H1 (cell line): ENCODE results near the gene VAX1. TPM values are rescaled to one million over a fixed set of nuclear protein-coding genes. Genes with fewer than 3 reads are reported as not detected.

ENCODE experiments used
- CTCF ChIA-PET: fragments of 300-600 bp; sonication (Branson Sonifier 250); formaldehyde crosslinking; loops from one replicate; lab custom pipeline; 2021; ENCODE audit not compliant: partially characterized antibody; lab: Charles Lee
- POLR2A ChIA-PET: fragments of 300-600 bp; sonication (Branson Sonifier 250); formaldehyde crosslinking; loops from one replicate; lab custom pipeline; 2021; ENCODE audit warnings: inconsistent platforms; ENCODE audit not compliant: partially characterized antibody; lab: Charles Lee
- DNase-seq, 2 experiments: peaks; one replicate each; pipeline versions ENCODE4 v3.0.0 to v3.0.0-alpha.2; 2010 to 2022; ENCODE audit warnings: low spot score in 2 of 2, low read depth in 1 of 2, mixed read lengths in 1 of 2
- FAIRE-seq: peaks from 2 replicates; lab custom pipeline; 2011; peaks lifted over from hg19 to GRCh38; lab: Jason Lieb, UNC
- H2AFZ ChIP-seq: 2 replicates; pipeline ENCODE4 v1.8.1; 2012; ENCODE audit warnings: low read length, inconsistent platforms
- H2AK5ac ChIP-seq: 2 replicates; pipeline ENCODE4 v1.6.1; 2013; ENCODE audit warnings: low read depth, low read length
- H2BK120ac ChIP-seq: replicated peaks from 2 replicates; pipeline ENCODE3; 2013; ENCODE audit warnings: low read depth, low read length, inconsistent platforms
- H2BK12ac ChIP-seq: 2 replicates; pipeline ENCODE4 v1.6.1; 2013; ENCODE audit warnings: low read depth, low read length
- H2BK15ac ChIP-seq: 2 replicates; pipeline ENCODE4 v1.6.1; 2013; ENCODE audit warnings: low read length
- H2BK20ac ChIP-seq: 2 replicates; pipeline ENCODE4 v1.6.1; 2013; ENCODE audit warnings: low read length
- H2BK5ac ChIP-seq: 2 replicates; pipeline ENCODE4 v1.6.1; 2013; ENCODE audit warnings: low read depth, low read length
- H3K14ac ChIP-seq: 2 replicates; pipeline ENCODE4 v1.6.1; 2013; ENCODE audit warnings: inconsistent platforms; ENCODE audit not compliant: insufficient read length
- H3K18ac ChIP-seq: 2 replicates; pipeline ENCODE4 v1.6.1; 2013; ENCODE audit warnings: low read length; ENCODE audit errors: extremely low read depth
- H3K23ac ChIP-seq: 2 replicates; pipeline ENCODE4 v1.6.1; 2013; ENCODE audit warnings: inconsistent platforms; ENCODE audit not compliant: insufficient read length
- H3K23me2 ChIP-seq: 2 replicates; pipeline ENCODE4 v1.6.1; 2013; ENCODE audit warnings: low read depth, low read length
- H3K27ac ChIP-seq: 2 replicates; pipeline ENCODE4 v1.6.1; 2011; ENCODE audit warnings: low read depth, low read length, inconsistent platforms
- H3K27me3 ChIP-seq, 4 experiments: replicated peaks in 1 of 4; 1 replicate in 1 of 4; 2 replicates in 3 of 4; pipeline versions ENCODE4 v1.6.1 to v1.8.1; 2011 to 2013; ENCODE audit warnings: low read length in 3 of 4, mild to moderate bottlenecking in 3 of 4, inconsistent platforms in 2 of 4, mixed read lengths in 2 of 4, moderate library complexity in 1 of 4; ENCODE audit not compliant: control insufficient read depth in 3 of 4, insufficient read depth in 3 of 4; ENCODE audit errors: extremely low read depth in 1 of 4
- H3K36me3 ChIP-seq, 4 experiments: 2 replicates each; pipeline versions ENCODE4 v1.6.1 to v1.8.1; 2011 to 2013; ENCODE audit warnings: mild to moderate bottlenecking in 4 of 4, low read length in 3 of 4, moderate library complexity in 2 of 4, control low read depth in 1 of 4, inconsistent platforms in 1 of 4; ENCODE audit not compliant: insufficient read depth in 4 of 4, control insufficient read depth in 2 of 4
- H3K4ac ChIP-seq: replicated peaks from 2 replicates; pipeline ENCODE3; 2013; ENCODE audit warnings: low read length, low read depth, mixed read lengths, inconsistent platforms; ENCODE audit not compliant: insufficient read length
- H3K4me1 ChIP-seq, 4 experiments: replicated peaks in 1 of 4; 1 replicate in 1 of 4; 2 replicates in 3 of 4; pipeline versions ENCODE4 v1.6.1 to v1.8.1; 2011 to 2013; ENCODE audit warnings: low read length in 3 of 4, inconsistent platforms in 2 of 4, mixed read lengths in 1 of 4; ENCODE audit not compliant: insufficient read depth in 4 of 4, control insufficient read depth in 3 of 4
- H3K4me2 ChIP-seq, 2 experiments: 2 replicates each; pipeline versions ENCODE4 v1.6.1 to v1.8.1; 2011 to 2013; ENCODE audit warnings: low read depth in 2 of 2, low read length in 2 of 2, control low read depth in 1 of 2, inconsistent platforms in 1 of 2, mild to moderate bottlenecking in 1 of 2; ENCODE audit not compliant: insufficient read depth in 1 of 2
- H3K4me3 ChIP-seq, 4 experiments: fragments of 200-600, 300-600 bp in 1 of 4; sonication (generic), shearing (Covaris generic), sonication (Bioruptor Twin) in 1 of 4; 2 replicates each; pipeline versions ENCODE4 v1.5.1 to v1.8.1; 2011 to 2016; ENCODE audit warnings: low read length in 4 of 4, low read depth in 3 of 4, control low read depth in 2 of 4, inconsistent platforms in 2 of 4, mild to moderate bottlenecking in 2 of 4, mixed read lengths in 1 of 4, moderate library complexity in 1 of 4; ENCODE audit not compliant: insufficient read depth in 2 of 4; ENCODE audit errors: extremely low read depth in 1 of 4
- H3K56ac ChIP-seq: replicated peaks from 2 replicates; pipeline ENCODE3; 2013; ENCODE audit warnings: low read depth, mild to moderate bottlenecking, mixed read lengths, low read length, inconsistent platforms; ENCODE audit not compliant: insufficient read length
- H3K79me1 ChIP-seq: 2 replicates; pipeline ENCODE4 v1.6.1; 2013; ENCODE audit warnings: low read depth, low read length, control low read depth
- H3K79me2 ChIP-seq, 2 experiments: 2 replicates each; pipeline versions ENCODE4 v1.6.1 to v1.8.1; 2012 to 2013; ENCODE audit warnings: low read length in 2 of 2, mild to moderate bottlenecking in 2 of 2, inconsistent platforms in 1 of 2; ENCODE audit not compliant: insufficient read depth in 2 of 2, control insufficient read depth in 1 of 2
- H3K9ac ChIP-seq, 4 experiments: replicated peaks in 1 of 4; 1 replicate in 1 of 4; 2 replicates in 3 of 4; pipeline versions ENCODE4 v1.6.1 to v1.8.1; 2011 to 2013; ENCODE audit warnings: low read depth in 3 of 4, low read length in 3 of 4, control low read depth in 2 of 4, mild to moderate bottlenecking in 2 of 4, moderate library complexity in 2 of 4, inconsistent platforms in 1 of 4; ENCODE audit errors: extremely low read depth in 1 of 4
- H3K9me3 ChIP-seq, 2 experiments: 2 replicates each; pipeline versions ENCODE4 v1.6.1 to v1.8.1; 2012 to 2013; ENCODE audit warnings: mild to moderate bottlenecking in 2 of 2, moderate library complexity in 2 of 2, control low read depth in 1 of 2, inconsistent platforms in 1 of 2, low read depth in 1 of 2, low read length in 1 of 2, mixed read lengths in 1 of 2; ENCODE audit not compliant: insufficient read depth in 2 of 2
- H4K20me1 ChIP-seq, 2 experiments: replicated peaks in 1 of 2; 2 replicates each; pipeline versions ENCODE3 to v1.8.1; 2011 to 2013; ENCODE audit warnings: inconsistent platforms in 2 of 2, low read length in 2 of 2, mild to moderate bottlenecking in 1 of 2; ENCODE audit not compliant: insufficient read depth in 2 of 2, control insufficient read depth in 1 of 2
- H4K5ac ChIP-seq: 2 replicates; pipeline ENCODE4 v1.6.1; 2013; ENCODE audit warnings: low read length, low read depth, mixed read lengths, inconsistent platforms; ENCODE audit not compliant: insufficient read length
- H4K8ac ChIP-seq: 2 replicates; pipeline ENCODE4 v1.8.0; 2013; ENCODE audit warnings: mild to moderate bottlenecking, moderate library complexity, low read length, inconsistent platforms; ENCODE audit not compliant: insufficient read depth; ENCODE audit errors: extremely low read depth
- H4K91ac ChIP-seq: replicated peaks from 2 replicates; pipeline ENCODE3; 2013; ENCODE audit warnings: low read length, mixed read lengths, inconsistent platforms; ENCODE audit not compliant: insufficient read length
- BACH1 ChIP-seq: IDR thresholded peaks from 2 replicates; pipeline ENCODE4 v1.6.1; 2012; ENCODE audit warnings: low read length, improper control_type of control experiment
- CHD1 ChIP-seq: IDR thresholded peaks from 2 replicates; pipeline ENCODE4 v1.6.1; 2012; ENCODE audit warnings: low read depth, low read length, improper control_type of control experiment
- E2F6 ChIP-seq: IDR thresholded peaks from 2 replicates; pipeline ENCODE4 v1.6.1; 2012; ENCODE audit warnings: inconsistent platforms
- KDM1A ChIP-seq: fragments of 200-600, 300-600 bp; sonication (generic); IDR thresholded peaks from 2 replicates; pipeline ENCODE4 v1.7.1; 2016; ENCODE audit warnings: mild to moderate bottlenecking, low read length, borderline replicate concordance
- MAFK ChIP-seq: IDR thresholded peaks from 2 replicates; pipeline ENCODE4 v1.6.1; 2012; ENCODE audit warnings: low read depth, mild to moderate bottlenecking, improper control_type of control experiment, low read length
- POLR2AphosphoS5 ChIP-seq: IDR thresholded peaks from 2 replicates; pipeline ENCODE4 v1.6.1; 2011; ENCODE audit warnings: low read depth, low read length
- SIN3A ChIP-seq, 2 experiments: IDR thresholded peaks in 1 of 2; conservative IDR thresholded peaks in 1 of 2; 2 replicates each; pipeline ENCODE4 v1.6.1; 2011 to 2012; ENCODE audit warnings: low read length in 2 of 2, improper control_type of control experiment in 1 of 2, low read depth in 1 of 2, mild to moderate bottlenecking in 1 of 2
- SIX5 ChIP-seq: IDR thresholded peaks from 2 replicates; pipeline ENCODE4 v1.6.1; 2011; ENCODE audit warnings: mild to moderate bottlenecking, low read depth, low read length
- TAF1 ChIP-seq: IDR thresholded peaks from 2 replicates; pipeline ENCODE4 v1.6.1; 2011; ENCODE audit warnings: mild to moderate bottlenecking, low read depth, low read length
- TBP ChIP-seq: IDR thresholded peaks from 2 replicates; pipeline ENCODE4 v1.6.1; 2011; ENCODE audit warnings: low read depth, low read length, improper control_type of control experiment
- TEAD4 ChIP-seq: IDR thresholded peaks from 2 replicates; pipeline ENCODE4 v1.6.1; 2012; ENCODE audit warnings: low read depth, low read length, inconsistent platforms, mixed read lengths
- USF2 ChIP-seq: IDR thresholded peaks from 2 replicates; pipeline ENCODE4 v1.6.1; 2011; ENCODE audit warnings: low read length, improper control_type of control experiment
- YY1 ChIP-seq: IDR thresholded peaks from 2 replicates; pipeline ENCODE4 v1.6.1; 2011; ENCODE audit warnings: low read depth, mild to moderate bottlenecking, low read length
- WGBS, 2 experiments: shearing (Covaris generic) in 1 of 2; methylation state at CpG; one replicate each; pipeline versions ENCODE4 v1.1.6 to v1.1.7; 2013 to 2015; ENCODE audit warnings: low lambda C conversion rate in 2 of 2, mixed read lengths in 2 of 2, inconsistent platforms in 1 of 2, low coverage in 1 of 2, missing lambda C conversion rate in 1 of 2; ENCODE audit not compliant: insufficient replicate concordance in 2 of 2, insufficient coverage in 1 of 2, insufficient read length in 1 of 2; ENCODE audit errors: extremely low coverage in 1 of 2, missing lambda C conversion rate in 1 of 2; 5-methylcytosine and 5-hydroxymethylcytosine counted together
- polyA plus RNA-seq, 7 experiments: library from polyadenylated mRNA; depleted of rRNA in 3 of 7; stranded (reverse) in 5 of 7; unstranded in 2 of 7; fragments of >200 nt in 5 of 7; fragments of 200-250 nt in 2 of 7; gene quantifications; 1 replicate in 5 of 7; 2 replicates in 1 of 7; 4 replicates in 1 of 7; pipeline versions ENCODE4 v1.2.1 to v1.2.3, GENCODE V29; 2011 to 2013; ENCODE audit warnings: missing spikeins in 2 of 7, mixed read lengths in 2 of 7
- total RNA-seq: library from RNA; stranded (reverse); fragmentation: NEBNext Ultra II Directional; extraction: Animal tissue kit (Norgen Biotek cat#: 25700); gene quantifications from 2 replicates; pipeline ENCODE4 v1.2.1, GENCODE V29; 2021

Gene VAX1
- total and polyA plus RNA-seq, 2 of the 8 experiments (the other 6 are each of a cell fraction or from before 2014, with no cell fraction given), result not detected

GRCh38 chr10:117148284-117148683 lies 10.2 kb upstream of the VAX1 start:
- no peak overlapping the region for H2AFZ ChIP-seq
- H4K5ac ChIP-seq, result no peak overlapping the region
- no peak overlapping the region for H2BK12ac ChIP-seq
- H2BK120ac ChIP-seq, result no peak overlapping the region
- no peak overlapping the region for H2AK5ac ChIP-seq
- no peak overlapping the region for H4K8ac ChIP-seq
- no peak overlapping the region for H3K4me2 ChIP-seq
- FAIRE-seq (no peak), DNase-seq (no peak)
- H2BK20ac ChIP-seq, result no peak overlapping the region
- no peak overlapping the region for H3K4me3 ChIP-seq
- no peak overlapping the region for H3K27ac ChIP-seq
- no peaks in the 10 kb centered on the region for H3K4me1 ChIP-seq
- H2BK15ac ChIP-seq, result no peak overlapping the region
- no peaks in the 10 kb centered on the region for H3K79me1 ChIP-seq
- no peak overlapping the region for H3K9ac ChIP-seq
- POLR2A ChIA-PET, result interaction anchor here (0.8 kb wide), 1 partner anchor 320 kb away, joined by 3 read pairs; no protein-coding TSS in a partner anchor
- no peak overlapping the region for H4K91ac ChIP-seq
- no peak overlapping the region for H3K23ac ChIP-seq
- H3K79me2 ChIP-seq, result no peaks in the 10 kb centered on the region
- H3K4ac ChIP-seq, result no peak overlapping the region
- TF ChIP-seq CHD1 (no peak), SIX5 (no peak), KDM1A (no peak), E2F6 (no peak), TAF1 (no peak), TBP (no peak), POLR2AphosphoS5 (no peak), TEAD4 (no peak), SIN3A (conservative IDR thresholded peaks at IDR 0.05 in 1 of 2, IDR thresholded peaks at IDR 0.05 in 1 of 2; ENCODE audit: low read depth in 1 of 2, low read length in 2 of 2) (no peak), MAFK (no peak), YY1 (no peak), USF2 (no peak), BACH1 (no peak)
- no peak overlapping the region for H3K14ac ChIP-seq
- no peak overlapping the region for H2BK5ac ChIP-seq
- peaks cover 7% of the 10 kb centered on the region in 2 experiments; a peak in 3 of 4 replicates for H3K9me3 ChIP-seq
- WGBS, 2 experiments, result 85% methylated on average over 3 of the region's 3 CpGs; no CpG with 5 or more reads in 1 of the 2 experiments
- H3K18ac ChIP-seq, result no peak overlapping the region
- H3K36me3 ChIP-seq, result peaks cover 0 to 6% (median 1%) of the 10 kb centered on the region in 4 experiments; a peak in 2 of 8 replicates
- peaks cover 46 to 92% (median 72%) of the 10 kb centered on the region in 4 experiments for H3K27me3 ChIP-seq
- H3K56ac ChIP-seq, result no peak overlapping the region
- CTCF ChIA-PET, result interaction anchor here (0.8 to 2.9 kb wide), 10 partner anchors 12 to 521 kb away, joined by 3 to 18 read pairs (median 4); no protein-coding TSS in a partner anchor
- peaks cover 0 to 2% of the 10 kb centered on the region in 2 experiments for H4K20me1 ChIP-seq
- H3K23me2 ChIP-seq, result no peaks in the 10 kb centered on the region
